Left lung (tissue), 10 donors: Measurements from ENCODE around the gene ZNF556. TPM values are rescaled to one million over a fixed set of nuclear protein-coding genes. Genes with fewer than 3 reads are reported as not detected.
"Not testable (repeated sequence)": the region's sequence is repeated elsewhere in the genome, so short reads cannot be mapped to it uniquely, and the experiment has no call there.

Source experiments
- ATAC-seq: fragments of 200-7000 bp; cut with Tn5 transposase; one replicate; pipeline ENCODE4 v1.9.1; 2020; ENCODE audit warnings: moderate library complexity
- DNase-seq, 4 donors: peaks; one replicate each; pipeline ENCODE4 v3.0.0-alpha.2; 2013 to 2020
- H3K27ac ChIP-seq, 2 donors: fragments of 200-600 bp; sonication (generic) in 1 of 2; one replicate each; pipeline versions ENCODE4 v1.5.0 to v1.8.0; 2020 to 2021
- H3K27me3 ChIP-seq, 2 donors: fragments of 200-600 bp; sonication (generic) in 1 of 2; one replicate each; pipeline versions ENCODE4 v1.5.0 to v1.8.0; 2020 to 2021
- H3K36me3 ChIP-seq, 2 donors: fragments of 200-600 bp; sonication (generic) in 1 of 2; one replicate each; pipeline versions ENCODE4 v1.5.0 to v1.8.0; 2020 to 2021
- H3K4me1 ChIP-seq, 2 donors: fragments of 200-600 bp; one replicate each; pipeline ENCODE4 v1.8.0; 2021
- H3K4me3 ChIP-seq, 2 donors: fragments of 200-600 bp; sonication (generic) in 1 of 2; one replicate each; pipeline versions ENCODE4 v1.5.0 to v1.8.0; 2020 to 2021; ENCODE audit warnings: mild to moderate bottlenecking in 1 of 2
- H3K9me3 ChIP-seq, 2 donors: fragments of 200-600 bp; sonication (generic) in 1 of 2; one replicate each; pipeline versions ENCODE4 v1.5.0 to v1.8.0; 2020 to 2021
- intact Hi-C, 2 donors: fragments of 100-400 bp; cut with DNase I; formaldehyde crosslinking; loops; one replicate each; pipeline versions ENCODE4 v1.11.2 to v1.14.2; 2022
- polyA plus RNA-seq, 6 donors: library from polyadenylated mRNA; unstranded; fragments of 120-200 nt; gene quantifications; one replicate each; pipeline ENCODE4 v1.2.1, GENCODE V29; 2013; ENCODE audit not compliant: insufficient read length in 6 of 6
- total RNA-seq, 2 donors: library from RNA; stranded (reverse); fragmentation: NEBNext Ultra II Directional; extraction: Animal tissue kit (Norgen Biotek cat#: 25700); gene quantifications; one replicate each; pipeline ENCODE4 v1.2.1, GENCODE V29; 2021
- TF ChIP-seq, protein P1 (sequence below), 2 donors: fragments of 200-600 bp; sonication (generic) in 1 of 2; IDR thresholded peaks; one replicate each; pipeline versions ENCODE4 v1.5.0 to v1.8.0; 2021; ENCODE audit warnings: antibody characterized with exemption in 2 of 2
- donor health status: DM: no; HTN: yes; CAD: no.
- donor health status: DM: no; HTN: no; CAD: no.

The ZNF556 gene
- total and polyA plus RNA-seq, 8 donors, result 0.06 to 0.21 (median 0.14) TPM; not detected in 2

DNA sequence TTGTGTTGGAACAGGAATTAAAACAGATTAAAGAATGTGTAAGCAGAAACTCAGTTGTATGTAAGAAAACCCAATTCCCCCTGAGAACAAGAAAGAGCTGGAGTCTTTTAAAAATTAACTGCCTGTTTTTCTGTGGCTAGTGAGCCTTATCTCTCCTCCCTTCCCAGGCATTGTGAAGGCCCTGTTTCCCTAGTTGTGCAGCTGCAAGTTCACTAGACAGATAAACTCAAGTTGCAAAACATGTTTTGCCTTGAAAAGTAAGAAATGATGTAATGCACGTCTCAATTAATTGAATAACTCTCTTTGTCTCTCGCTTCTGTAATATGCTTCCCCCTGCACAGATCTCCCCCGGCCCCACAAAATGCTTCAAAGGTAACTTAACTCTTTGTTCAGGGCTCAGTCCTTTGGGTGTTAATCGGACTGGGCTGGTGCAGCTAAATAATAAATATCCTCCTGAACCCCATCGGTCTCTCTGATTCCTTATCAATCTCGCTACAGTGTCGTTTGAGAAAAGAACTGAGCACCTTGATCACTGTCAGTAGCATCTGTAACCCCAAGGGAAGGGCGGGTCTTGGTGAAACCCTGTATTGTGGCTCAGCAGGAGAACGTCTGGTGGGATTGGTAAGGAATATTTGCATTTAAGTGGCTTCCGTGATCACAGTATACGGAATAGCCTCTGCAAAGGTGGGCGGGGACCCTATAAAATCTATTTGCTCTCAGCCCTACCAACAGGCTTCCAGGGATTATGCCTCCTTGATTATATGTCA, 1.6 kb upstream of the ZNF556 start:
- Histone ChIP-seq H3K36me3 (no peaks in the 10 kb centered on the region), H3K4me3 (no peak overlapping the region), H3K9me3 (no peaks in the 10 kb centered on the region), H3K27me3 (no peaks in the 10 kb centered on the region), H3K4me1 (no peaks in the 10 kb centered on the region), H3K27ac (no peak overlapping the region)
- DNase-seq, result no peak
- TF ChIP-seq, protein P1, sequence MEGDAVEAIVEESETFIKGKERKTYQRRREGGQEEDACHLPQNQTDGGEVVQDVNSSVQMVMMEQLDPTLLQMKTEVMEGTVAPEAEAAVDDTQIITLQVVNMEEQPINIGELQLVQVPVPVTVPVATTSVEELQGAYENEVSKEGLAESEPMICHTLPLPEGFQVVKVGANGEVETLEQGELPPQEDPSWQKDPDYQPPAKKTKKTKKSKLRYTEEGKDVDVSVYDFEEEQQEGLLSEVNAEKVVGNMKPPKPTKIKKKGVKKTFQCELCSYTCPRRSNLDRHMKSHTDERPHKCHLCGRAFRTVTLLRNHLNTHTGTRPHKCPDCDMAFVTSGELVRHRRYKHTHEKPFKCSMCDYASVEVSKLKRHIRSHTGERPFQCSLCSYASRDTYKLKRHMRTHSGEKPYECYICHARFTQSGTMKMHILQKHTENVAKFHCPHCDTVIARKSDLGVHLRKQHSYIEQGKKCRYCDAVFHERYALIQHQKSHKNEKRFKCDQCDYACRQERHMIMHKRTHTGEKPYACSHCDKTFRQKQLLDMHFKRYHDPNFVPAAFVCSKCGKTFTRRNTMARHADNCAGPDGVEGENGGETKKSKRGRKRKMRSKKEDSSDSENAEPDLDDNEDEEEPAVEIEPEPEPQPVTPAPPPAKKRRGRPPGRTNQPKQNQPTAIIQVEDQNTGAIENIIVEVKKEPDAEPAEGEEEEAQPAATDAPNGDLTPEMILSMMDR (IDR thresholded peaks at IDR 0.05), result no peak
- ATAC-seq, result no peak
- intact Hi-C loops, result no loop called here

DNA sequence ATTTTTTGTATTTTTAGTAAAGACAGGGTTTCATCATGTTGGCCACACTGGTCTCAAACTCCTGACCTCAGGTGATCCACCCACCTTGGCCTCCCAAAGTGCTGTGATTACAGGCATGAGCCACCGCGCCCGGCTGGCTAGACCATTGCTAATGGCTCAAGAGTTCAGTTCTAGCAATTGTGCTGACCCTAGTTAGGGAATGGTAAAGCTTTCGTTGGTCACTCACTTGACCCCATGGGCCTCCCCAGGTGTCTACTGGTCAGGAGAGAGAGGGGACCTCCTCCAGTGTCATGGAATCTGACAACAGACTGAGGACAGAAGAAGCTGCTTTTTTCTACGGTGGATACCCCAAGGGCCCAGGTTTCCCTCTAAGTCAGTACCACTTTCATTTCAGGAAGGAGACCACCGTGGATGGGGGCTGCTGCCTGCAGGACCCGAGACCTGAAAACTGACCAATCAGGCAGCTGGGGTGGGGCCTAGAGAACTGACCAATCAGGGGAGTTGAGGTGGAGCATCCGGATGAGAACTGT, 575 bp upstream of the ZNF556 start:
- Histone ChIP-seq H3K4me3 (no peak overlapping the region), H3K4me1 (no peaks in the 10 kb centered on the region), H3K36me3 (no peaks in the 10 kb centered on the region), H3K27me3 (no peaks in the 10 kb centered on the region), H3K9me3 (no peaks in the 10 kb centered on the region), H3K27ac (no peak overlapping the region)
- DNase-seq (no peak), ATAC-seq (no peak)
- TF ChIP-seq, protein P1 (IDR thresholded peaks at IDR 0.05), result no peak
- intact Hi-C loops, result no loop called here

DNA sequence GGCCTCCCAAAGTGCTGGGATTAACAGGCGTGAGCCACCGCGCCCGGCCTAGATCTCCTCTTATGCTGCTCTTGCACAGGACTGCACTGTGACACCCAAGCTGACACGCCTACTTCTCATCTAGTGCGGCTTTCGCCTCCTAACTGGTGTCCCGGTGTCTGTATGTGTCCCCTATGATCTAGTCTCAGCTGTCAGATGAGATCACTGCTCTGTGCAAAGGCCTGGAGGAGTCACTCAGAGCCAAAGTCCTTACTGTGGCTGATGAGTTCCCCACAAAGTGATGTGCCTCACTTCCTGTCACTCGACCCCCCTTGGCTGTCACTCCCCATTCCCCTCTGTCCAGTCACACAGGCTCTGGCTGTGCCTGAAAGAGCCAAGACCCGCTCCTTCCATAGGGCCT, 2.5 kb downstream of the ZNF556 start:
- Histone ChIP-seq H3K4me3 (no peak overlapping the region), H3K4me1 (no peaks in the 10 kb centered on the region), H3K27ac (no peak overlapping the region), H3K27me3 (no peaks in the 10 kb centered on the region), H3K9me3 (no peaks in the 10 kb centered on the region), H3K36me3 (no peaks in the 10 kb centered on the region)
- intact Hi-C loops, result loop anchor here in 1 of 2 donors (10.0 kb wide), 1 partner anchor 225 kb away; no protein-coding TSS in a partner anchor
- TF ChIP-seq, protein P1 (IDR thresholded peaks at IDR 0.05), result no peak
- ATAC-seq (no peak), DNase-seq (no peak)

DNA sequence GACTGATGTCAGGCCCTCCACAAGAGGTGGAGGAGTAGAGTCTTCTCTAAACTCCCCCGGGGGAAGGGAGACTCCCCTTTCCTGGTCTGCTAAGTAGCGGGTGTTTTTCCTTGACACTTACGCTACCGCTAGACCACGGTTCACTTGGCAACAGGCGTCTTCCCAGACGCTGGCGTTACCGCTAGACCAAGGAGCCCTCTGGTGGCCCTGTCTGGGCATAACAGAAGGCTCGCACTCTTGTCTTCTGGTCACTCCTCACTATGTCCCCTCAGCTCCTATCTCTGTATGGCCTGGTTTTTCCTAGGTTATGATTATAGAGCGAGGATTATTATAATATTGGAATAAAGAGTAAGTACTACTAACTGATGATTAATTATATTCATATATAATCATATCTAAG, 5.0 kb downstream of the ZNF556 start:
- peak in 1 of 4 donors; percentile 21 for DNase-seq
- H3K4me1 ChIP-seq, H3K4me3 ChIP-seq, H3K27ac ChIP-seq, ATAC-seq, H3K27me3 ChIP-seq, H3K36me3 ChIP-seq: not testable (repeated sequence)
- H3K9me3 ChIP-seq, result peaks cover 0 to 19% of the 10 kb centered on the region in 2 donors
- intact Hi-C loops, result loop anchor here in 1 of 2 donors (10.0 kb wide), 1 partner anchor 227 kb away; no protein-coding TSS in a partner anchor
- TF ChIP-seq, protein P1 (IDR thresholded peaks at IDR 0.05), result peak; percentile 45 to 53
